GM10266 (cell line): ENCODE measurements around the gene C17orf58.
A peak's percentile ranks its signal among the peaks of the same experiment; 100 is the strongest.
"Not testable (repeated sequence)": the region's sequence is repeated elsewhere in the genome, so short reads cannot be mapped to it uniquely, and the experiment has no call there.

Experiments
- DNase-seq: peaks from one replicate; pipeline ENCODE4 v3.0.0; 2012; ENCODE audit errors: extremely low spot score
- TF ChIP-seq, protein P1 (sequence below): IDR thresholded peaks from 2 replicates; pipeline ENCODE4 v1.5.1; 2012; ENCODE audit warnings: mild to moderate bottlenecking, low read depth; ENCODE audit not compliant: control insufficient read depth, insufficient read depth; ENCODE audit errors: missing control alignments

Gene C17orf58

GRCh38 chr17:67996301-67997171, at the start of gene C17orf58:
Gene C17orf58, minus strand, starts transcription at chr17:67996469. Its CDS starts 271 bp downstream, at chr17:67996198.
- DNase-seq = not testable (repeated sequence)

DNA sequence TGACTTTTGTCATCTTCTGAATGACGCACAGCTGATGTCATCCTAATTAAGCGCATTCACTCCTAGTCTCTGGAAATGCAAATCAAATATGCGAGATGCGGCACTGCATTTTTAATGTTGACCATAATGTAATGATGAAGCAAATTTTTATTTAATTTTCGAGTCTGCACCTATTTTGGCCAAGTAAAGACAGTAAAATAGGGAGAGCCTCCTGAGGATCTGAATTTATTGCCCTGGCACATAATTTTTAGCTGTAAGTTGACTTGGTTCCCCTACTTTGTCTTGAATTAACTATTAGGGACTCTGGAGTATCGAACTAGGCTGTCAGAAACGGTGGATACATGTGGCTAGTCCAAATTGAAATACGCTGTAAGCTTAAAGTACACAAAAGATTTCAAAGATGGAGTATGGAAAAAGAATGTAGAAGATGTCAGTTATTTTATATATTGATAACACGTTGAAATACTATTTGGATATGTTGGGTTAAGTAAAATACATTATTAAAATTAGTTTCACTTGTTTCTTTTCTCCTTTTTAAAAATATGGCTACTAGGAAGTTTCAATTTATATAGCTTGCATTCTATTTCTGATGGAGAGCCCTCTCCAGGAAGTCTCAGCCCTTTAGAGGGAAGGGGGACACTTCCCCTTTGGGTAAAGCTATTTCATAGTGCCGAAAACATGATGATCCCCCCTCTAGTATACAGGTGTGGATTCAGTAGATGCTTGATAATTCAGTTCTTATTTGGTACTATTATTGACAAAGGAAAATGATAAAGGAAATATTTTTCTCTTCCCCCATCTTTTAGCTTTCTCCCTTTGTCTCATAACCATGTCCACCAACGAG, 40.3 kb upstream of the C17orf58 start:
- no peak for DNase-seq
- TF ChIP-seq, protein P1, sequence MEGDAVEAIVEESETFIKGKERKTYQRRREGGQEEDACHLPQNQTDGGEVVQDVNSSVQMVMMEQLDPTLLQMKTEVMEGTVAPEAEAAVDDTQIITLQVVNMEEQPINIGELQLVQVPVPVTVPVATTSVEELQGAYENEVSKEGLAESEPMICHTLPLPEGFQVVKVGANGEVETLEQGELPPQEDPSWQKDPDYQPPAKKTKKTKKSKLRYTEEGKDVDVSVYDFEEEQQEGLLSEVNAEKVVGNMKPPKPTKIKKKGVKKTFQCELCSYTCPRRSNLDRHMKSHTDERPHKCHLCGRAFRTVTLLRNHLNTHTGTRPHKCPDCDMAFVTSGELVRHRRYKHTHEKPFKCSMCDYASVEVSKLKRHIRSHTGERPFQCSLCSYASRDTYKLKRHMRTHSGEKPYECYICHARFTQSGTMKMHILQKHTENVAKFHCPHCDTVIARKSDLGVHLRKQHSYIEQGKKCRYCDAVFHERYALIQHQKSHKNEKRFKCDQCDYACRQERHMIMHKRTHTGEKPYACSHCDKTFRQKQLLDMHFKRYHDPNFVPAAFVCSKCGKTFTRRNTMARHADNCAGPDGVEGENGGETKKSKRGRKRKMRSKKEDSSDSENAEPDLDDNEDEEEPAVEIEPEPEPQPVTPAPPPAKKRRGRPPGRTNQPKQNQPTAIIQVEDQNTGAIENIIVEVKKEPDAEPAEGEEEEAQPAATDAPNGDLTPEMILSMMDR = no peak

DNA sequence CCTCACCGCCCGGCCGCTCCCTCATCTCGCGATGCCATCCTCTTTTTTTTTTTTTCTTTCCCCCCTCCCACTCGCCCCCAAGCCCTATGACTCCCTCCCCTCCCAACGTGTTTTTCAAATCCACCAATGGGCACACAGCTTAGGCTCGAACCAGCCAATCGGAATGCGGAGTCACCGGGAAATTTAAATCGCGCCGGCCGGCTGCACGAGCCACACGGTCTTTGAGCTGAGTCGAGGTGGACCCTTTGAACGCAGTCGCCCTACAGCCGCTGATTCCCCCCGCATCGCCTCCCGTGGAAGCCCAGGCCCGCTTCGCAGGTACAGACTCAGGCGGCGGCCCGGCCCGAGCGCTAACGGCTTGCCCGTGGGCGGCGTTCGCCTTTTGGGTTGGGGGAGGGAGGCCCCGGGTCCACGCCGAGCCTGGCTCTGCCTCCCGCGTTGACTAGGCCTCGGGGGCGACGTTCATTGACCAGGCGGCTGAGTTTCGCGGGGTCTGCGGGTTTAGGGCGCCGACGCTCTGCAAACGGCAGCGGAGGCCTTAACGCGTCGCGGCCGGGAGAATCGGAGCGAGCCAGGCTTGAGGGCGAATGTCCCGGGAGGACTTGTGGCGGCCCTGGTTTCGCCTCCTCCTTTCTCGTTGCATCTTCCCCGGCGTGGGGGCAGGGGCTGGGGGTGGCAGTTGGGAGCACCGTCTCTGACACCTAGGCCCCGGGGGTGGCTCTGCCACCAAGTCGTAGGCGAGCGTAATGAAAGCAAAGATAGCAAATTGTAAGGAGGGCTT, 39.4 kb upstream of the C17orf58 start, which contains the start of gene KPNA2:
Gene KPNA2 (plus strand): TSS at position 213 of the 781 bp plus-strand sequence. CDS start 1,398 bp downstream, outside the sequence.
- DNase-seq = peak; percentile 96
- TF ChIP-seq, protein P1 = no peak

- TF ChIP-seq, protein P1 = no peak
- DNase-seq = no peak
Measured at GRCh38 chr17:68035131-68035522, 38.9 kb upstream of the C17orf58 start.

DNA sequence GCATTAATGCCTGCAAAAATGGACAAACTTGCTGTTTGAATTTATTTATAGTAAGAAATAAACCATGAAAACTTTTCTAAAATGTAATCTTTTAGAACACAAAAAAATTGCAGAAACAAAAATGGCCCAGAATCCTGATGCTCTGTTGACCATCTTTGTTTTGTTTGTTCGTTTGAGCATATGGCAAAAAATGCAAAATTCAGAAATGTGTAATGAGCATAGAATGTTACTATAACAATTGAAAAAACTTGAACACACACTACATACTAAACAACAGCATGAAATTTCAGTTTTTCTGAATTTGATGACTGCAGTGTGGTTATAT, 38.1 kb upstream of the C17orf58 start:
- DNase-seq = no peak
- TF ChIP-seq, protein P1 = no peak

- no peak for DNase-seq
- TF ChIP-seq, protein P1 = no peak
Measured at GRCh38 chr17:68033636-68034451, 37.6 kb upstream of the C17orf58 start.
